ENCODE results near the gene DIAPH1. TPM values are rescaled to one million over a fixed set of nuclear protein-coding genes. Genes with fewer than 3 reads are reported as not detected.

Gene DIAPH1
- total RNA-seq, 1 donor from 2014 or later: 99.1 TPM

DNA sequence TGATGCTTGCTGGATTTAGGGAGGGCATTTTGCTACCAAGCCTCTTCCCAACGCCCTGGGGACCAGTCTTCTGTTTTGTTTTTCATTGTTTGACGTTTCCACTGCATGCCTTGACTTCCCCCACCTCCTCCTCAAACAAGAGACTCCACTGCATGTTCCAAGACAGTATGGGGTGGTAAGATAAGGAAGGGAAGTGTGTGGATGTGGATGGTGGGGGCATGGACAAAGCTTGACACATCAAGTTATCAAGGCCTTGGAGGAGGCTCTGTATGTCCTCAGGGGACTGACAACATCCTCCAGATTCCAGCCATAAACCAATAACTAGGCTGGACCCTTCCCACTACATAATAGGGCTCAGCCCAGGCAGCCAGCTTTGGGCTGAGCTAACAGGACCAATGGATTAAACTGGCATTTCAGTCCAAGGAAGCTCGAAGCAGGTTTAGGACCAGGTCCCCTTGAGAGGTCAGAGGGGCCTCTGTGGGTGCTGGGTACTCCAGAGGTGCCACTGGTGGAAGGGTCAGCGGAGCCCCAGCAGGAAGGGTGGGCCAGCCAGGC lies 107.0 kb downstream of the DIAPH1 start:
- Mint-ChIP-seq H3K4me1 (peaks cover 89% of the 10 kb centered on the region), H3K4me3 (peak overlapping the region; percentile 66), H3K9me3 (no peaks in the 10 kb centered on the region), H3K27me3 (ENCODE audit: low read depth) (no peaks in the 10 kb centered on the region), H3K27ac (ENCODE audit: unreplicated experiment) (no peak overlapping the region), H3K36me3 (ENCODE audit: low read depth) (peaks cover 24% of the 10 kb centered on the region)
- TF ChIP-seq, protein P1, sequence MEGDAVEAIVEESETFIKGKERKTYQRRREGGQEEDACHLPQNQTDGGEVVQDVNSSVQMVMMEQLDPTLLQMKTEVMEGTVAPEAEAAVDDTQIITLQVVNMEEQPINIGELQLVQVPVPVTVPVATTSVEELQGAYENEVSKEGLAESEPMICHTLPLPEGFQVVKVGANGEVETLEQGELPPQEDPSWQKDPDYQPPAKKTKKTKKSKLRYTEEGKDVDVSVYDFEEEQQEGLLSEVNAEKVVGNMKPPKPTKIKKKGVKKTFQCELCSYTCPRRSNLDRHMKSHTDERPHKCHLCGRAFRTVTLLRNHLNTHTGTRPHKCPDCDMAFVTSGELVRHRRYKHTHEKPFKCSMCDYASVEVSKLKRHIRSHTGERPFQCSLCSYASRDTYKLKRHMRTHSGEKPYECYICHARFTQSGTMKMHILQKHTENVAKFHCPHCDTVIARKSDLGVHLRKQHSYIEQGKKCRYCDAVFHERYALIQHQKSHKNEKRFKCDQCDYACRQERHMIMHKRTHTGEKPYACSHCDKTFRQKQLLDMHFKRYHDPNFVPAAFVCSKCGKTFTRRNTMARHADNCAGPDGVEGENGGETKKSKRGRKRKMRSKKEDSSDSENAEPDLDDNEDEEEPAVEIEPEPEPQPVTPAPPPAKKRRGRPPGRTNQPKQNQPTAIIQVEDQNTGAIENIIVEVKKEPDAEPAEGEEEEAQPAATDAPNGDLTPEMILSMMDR (conservative IDR thresholded peaks at IDR 0.05): no peak
- DNase-seq (ENCODE audit: low read depth, low spot score): no peak

DNA sequence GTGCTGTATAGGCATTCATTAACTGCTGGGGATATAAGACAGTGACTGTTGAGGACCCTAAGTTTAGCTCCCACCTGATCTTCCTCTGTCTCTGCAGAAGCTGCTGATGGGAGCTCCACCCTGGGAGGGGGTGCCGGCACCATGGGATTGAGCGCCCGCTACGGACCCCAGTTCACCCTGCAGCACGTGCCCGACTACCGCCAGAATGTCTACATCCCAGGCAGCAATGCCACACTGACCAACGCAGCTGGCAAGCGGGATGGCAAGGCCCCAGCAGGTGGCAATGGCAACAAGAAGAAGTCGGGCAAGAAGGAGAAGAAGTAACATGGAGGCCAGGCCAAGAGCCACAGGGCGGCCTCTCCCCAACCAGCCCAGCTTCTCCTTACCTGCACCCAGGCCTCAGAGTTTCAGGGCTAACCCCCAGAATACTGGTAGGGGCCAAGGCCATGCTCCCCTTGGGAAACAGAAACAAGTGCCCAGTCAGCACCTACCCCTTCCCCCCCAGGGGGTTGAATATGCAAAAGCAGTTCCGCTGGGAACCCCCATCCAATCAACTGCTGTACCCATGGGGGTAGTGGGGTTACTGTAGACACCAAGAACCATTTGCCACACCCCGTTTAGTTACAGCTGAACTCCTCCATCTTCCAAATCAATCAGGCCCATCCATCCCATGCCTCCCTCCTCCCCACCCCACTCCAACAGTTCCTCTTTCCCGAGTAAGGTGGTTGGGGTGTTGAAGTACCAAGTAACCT lies 107.8 kb downstream of the DIAPH1 start:
- peak overlapping the region; percentile 66 for H3K4me3 Mint-ChIP-seq
- peaks cover 84% of the 10 kb centered on the region for H3K4me1 Mint-ChIP-seq
- H3K27me3 Mint-ChIP-seq (ENCODE audit: low read depth): no peaks in the 10 kb centered on the region
- no peaks in the 10 kb centered on the region for H3K9me3 Mint-ChIP-seq
- no peak for DNase-seq (ENCODE audit: low read depth, low spot score)
- no peak overlapping the region for H3K27ac Mint-ChIP-seq (ENCODE audit: unreplicated experiment)
- peaks cover 17% of the 10 kb centered on the region for H3K36me3 Mint-ChIP-seq (ENCODE audit: low read depth)
- TF ChIP-seq, protein P1 (conservative IDR thresholded peaks at IDR 0.05): no peak

DNA sequence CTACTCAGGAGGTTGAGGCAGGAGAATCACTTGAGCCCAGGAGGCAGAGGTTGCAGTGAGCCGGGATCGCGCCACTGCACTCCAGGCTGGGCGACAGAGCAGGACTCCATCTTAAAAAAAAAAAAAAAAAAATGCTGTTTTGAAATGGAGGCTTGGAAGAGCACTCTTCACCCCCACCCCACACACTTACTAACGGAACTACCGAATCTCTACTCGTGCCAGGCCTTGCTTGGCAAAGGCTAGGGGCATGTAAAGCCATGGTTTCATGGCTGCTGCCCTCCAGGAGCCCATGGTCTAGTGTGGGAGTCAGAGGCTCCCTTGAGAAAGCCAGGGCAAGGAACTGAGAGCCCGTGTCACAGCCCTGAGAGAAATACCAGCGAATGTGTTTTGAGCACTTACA lies 108.6 kb downstream of the DIAPH1 start:
- H3K9me3 Mint-ChIP-seq: no peaks in the 10 kb centered on the region
- peaks cover 18% of the 10 kb centered on the region for H3K36me3 Mint-ChIP-seq (ENCODE audit: low read depth)
- DNase-seq (ENCODE audit: low read depth, low spot score): no peak
- peaks cover 82% of the 10 kb centered on the region for H3K4me1 Mint-ChIP-seq
- no peaks in the 10 kb centered on the region for H3K27me3 Mint-ChIP-seq (ENCODE audit: low read depth)
- peak overlapping the region; percentile 93 for H3K27ac Mint-ChIP-seq (ENCODE audit: unreplicated experiment)
- TF ChIP-seq, protein P1 (conservative IDR thresholded peaks at IDR 0.05): no peak
- H3K4me3 Mint-ChIP-seq: peak overlapping the region; percentile 82

DNA sequence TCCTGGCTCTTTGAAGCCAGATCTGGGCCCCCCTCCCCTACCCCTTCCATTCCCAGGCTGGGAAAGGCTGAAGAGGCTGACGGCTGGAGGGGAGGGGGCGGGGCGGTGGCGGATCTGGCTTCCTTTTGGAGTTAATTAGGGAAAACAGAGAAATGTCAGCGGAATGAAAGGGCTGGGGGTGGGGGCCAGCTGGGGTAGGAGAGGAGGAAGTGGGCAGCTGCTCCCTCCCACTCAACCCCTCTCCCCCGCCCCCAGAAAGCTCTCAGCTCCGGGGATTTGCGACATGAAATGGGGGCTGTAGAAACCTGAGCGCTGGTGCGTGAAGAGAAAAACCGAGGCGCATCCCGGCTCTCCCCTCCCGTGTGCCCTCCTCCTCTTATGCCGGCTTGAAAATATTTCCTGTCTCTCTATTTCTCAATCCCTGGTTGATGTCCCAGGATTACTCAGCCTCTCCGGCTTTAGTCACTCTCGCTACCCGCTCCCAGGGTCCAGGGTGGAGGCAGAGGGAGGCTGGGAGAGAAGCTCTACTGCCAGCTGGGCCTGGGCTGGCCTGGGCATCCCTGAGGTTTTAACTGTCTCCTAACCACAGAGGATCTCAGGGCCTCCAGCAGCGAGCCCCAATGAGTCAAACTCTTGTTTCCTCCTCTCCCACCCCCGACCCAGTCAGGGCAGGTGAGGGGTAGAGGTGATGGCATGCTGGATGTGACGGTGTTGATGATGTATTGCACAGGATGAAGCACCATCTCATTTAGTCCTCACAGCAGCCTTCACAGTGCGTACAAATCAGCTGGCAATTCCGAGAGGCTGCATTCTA lies 109.8 kb downstream of the DIAPH1 start:
- Mint-ChIP-seq H3K4me1 (peaks cover 75% of the 10 kb centered on the region), H3K9me3 (no peaks in the 10 kb centered on the region), H3K27ac (ENCODE audit: unreplicated experiment) (peak overlapping the region; percentile 99), H3K4me3 (peak overlapping the region; percentile 82), H3K36me3 (ENCODE audit: low read depth) (peaks cover 22% of the 10 kb centered on the region), H3K27me3 (ENCODE audit: low read depth) (no peaks in the 10 kb centered on the region)
- DNase-seq (ENCODE audit: low read depth, low spot score): peak; percentile 45
- TF ChIP-seq, protein P1 (conservative IDR thresholded peaks at IDR 0.05): no peak

DNA sequence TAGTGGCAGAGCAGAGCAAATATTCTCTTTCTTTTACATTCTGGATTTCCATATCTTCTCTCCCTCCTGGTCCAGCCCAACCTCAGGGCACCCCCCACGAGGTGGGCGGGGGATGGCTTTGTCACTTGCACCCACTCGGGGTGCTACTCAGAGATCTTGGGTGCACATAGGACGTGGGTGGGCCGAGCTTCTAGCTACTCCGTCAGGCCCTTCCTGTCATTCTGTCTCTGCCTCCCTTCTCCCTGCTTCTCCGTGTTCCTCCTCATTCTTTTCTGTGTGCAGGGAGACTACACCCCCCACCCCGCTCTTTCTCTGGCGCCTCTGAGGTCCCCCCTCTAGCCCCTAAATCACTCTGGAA lies 110.4 kb downstream of the DIAPH1 start:
- Mint-ChIP-seq H3K9me3 (no peaks in the 10 kb centered on the region), H3K27me3 (ENCODE audit: low read depth) (no peaks in the 10 kb centered on the region), H3K4me3 (peak overlapping the region; percentile 82), H3K27ac (ENCODE audit: unreplicated experiment) (peak overlapping the region; percentile 99), H3K4me1 (peaks cover 69% of the 10 kb centered on the region), H3K36me3 (ENCODE audit: low read depth) (peaks cover 20% of the 10 kb centered on the region)
- TF ChIP-seq, protein P1 (conservative IDR thresholded peaks at IDR 0.05): no peak
- no peak for DNase-seq (ENCODE audit: low read depth, low spot score)

Measured in neural crest cell (in vitro differentiated cells).